Measurements from ENCODE around the gene NRXN3.

The NRXN3 gene

DNA sequence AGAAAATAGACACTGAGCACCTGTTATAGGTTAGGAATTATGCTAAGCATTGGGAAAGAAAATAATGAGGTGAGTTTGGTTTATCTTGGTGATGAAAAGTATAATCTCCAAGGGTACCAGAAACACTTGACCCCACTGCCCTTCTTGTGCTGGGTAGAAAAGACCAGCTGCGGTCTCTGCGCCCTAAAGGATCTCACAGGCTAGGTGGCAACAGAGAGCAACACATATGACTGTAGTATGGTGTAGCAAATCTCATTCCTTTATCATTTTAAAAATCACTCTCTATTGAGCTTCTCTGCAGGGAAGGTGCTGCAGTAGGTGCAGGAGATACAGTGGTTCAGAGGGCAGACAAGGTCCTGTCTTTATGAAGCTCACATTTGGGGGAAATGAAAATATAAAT is 26.1 kb downstream of the NRXN3 start:
- TF ChIP-seq, protein P1, sequence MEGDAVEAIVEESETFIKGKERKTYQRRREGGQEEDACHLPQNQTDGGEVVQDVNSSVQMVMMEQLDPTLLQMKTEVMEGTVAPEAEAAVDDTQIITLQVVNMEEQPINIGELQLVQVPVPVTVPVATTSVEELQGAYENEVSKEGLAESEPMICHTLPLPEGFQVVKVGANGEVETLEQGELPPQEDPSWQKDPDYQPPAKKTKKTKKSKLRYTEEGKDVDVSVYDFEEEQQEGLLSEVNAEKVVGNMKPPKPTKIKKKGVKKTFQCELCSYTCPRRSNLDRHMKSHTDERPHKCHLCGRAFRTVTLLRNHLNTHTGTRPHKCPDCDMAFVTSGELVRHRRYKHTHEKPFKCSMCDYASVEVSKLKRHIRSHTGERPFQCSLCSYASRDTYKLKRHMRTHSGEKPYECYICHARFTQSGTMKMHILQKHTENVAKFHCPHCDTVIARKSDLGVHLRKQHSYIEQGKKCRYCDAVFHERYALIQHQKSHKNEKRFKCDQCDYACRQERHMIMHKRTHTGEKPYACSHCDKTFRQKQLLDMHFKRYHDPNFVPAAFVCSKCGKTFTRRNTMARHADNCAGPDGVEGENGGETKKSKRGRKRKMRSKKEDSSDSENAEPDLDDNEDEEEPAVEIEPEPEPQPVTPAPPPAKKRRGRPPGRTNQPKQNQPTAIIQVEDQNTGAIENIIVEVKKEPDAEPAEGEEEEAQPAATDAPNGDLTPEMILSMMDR (IDR thresholded peaks at IDR 0.05; ENCODE audit: extremely low read depth, insufficient read depth, missing control alignments): no peak
- in situ Hi-C loops (cut with MboI; ENCODE audit: low pct_unique_long_range_greater_than_20kb, low sequenced_read_pairs, unreplicated experiment): no loop called here
- no peak for DNase-seq (ENCODE audit: low spot score)

DNA sequence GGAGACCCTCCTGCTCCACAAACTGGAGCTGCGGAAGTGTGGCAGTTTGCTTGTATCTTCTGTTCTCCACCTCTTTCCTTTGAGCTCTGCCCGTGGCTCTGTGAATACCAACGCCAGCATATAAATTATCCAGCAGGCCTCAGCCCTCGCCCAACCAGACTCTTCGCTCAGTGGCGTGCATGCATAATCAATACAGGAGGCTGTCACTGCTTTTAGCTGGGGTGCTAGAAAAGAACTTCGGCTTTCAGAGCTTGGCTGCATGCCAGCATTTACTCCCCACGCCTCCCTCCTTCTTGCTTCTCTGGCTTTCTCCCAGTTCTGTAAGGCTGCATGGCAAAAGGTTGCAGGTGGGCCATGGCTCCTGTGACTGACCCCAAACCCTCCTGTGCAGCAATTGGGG is 26.9 kb downstream of the NRXN3 start:
- in situ Hi-C loops (cut with MboI; ENCODE audit: low pct_unique_long_range_greater_than_20kb, low sequenced_read_pairs, unreplicated experiment): no loop called here
- DNase-seq (ENCODE audit: low spot score): no peak

DNA sequence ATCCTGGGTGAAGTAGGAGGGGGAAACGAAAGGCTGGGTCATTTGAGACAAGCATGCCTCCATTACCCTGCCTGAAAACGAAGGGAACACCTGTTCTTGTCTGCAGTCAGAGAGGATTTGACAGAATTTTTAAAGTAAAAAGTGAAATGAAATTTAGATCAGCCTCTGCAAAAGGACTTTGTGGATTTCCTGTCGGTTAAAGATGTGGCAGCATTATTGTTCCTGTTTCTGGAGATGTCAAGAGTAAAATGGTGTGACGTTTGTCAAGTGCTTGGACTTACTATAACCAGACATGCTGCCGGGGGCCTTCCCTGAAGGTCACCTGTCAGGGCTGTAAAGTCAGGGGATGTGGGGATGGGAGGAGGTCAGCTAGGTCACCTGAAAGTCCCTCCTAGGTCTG is 32.0 kb downstream of the NRXN3 start:
- DNase-seq (ENCODE audit: low spot score): no peak
- in situ Hi-C loops (cut with MboI; ENCODE audit: low pct_unique_long_range_greater_than_20kb, low sequenced_read_pairs, unreplicated experiment): no loop called here
- TF ChIP-seq, protein P1 (IDR thresholded peaks at IDR 0.05; ENCODE audit: extremely low read depth, insufficient read depth, missing control alignments): no peak

More for the DNA sequence above, 26.9 kb downstream of the NRXN3 start:
- TF ChIP-seq, protein P1 (IDR thresholded peaks at IDR 0.05; ENCODE audit: extremely low read depth, insufficient read depth, missing control alignments): no peak

DNA sequence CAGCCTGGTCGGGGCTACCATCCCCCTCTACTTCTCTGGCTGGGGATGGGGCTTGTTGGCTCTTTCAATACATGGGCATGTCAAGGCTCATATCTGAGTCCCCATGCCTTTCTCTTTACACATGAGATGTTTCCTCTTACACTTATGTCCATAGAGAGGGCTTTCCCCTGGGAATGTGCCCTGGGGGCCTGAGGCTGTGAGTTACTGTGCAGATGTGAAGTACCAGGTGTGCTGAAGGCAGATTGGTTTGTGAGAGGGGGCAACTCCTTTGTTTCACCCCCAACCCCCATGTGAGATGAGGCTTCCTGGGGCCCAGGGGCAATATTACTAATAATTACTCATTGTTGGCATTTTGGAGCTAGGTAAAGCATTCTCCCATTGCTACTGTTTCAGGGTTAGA is 32.8 kb downstream of the NRXN3 start:
- DNase-seq (ENCODE audit: low spot score): no peak

DNA sequence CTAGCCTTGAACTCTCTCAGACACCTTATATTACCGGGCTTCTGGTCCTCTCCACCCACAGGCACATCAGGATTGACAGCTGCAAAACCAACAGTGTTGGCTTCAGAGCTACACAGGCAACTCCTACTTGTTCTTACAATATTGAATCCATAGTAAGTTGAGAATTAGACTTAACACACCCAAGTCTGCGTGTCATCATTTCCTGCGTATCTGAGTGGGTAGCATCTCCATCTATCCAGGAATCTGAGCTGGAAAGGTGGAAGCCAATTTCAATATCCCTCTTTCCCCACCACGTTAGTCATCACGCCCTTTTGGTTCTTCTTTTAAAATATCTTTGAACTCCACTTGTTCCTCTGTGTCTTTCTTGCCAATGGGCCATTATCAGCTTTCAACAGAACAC is 37.2 kb downstream of the NRXN3 start:
- TF ChIP-seq, protein P1 (IDR thresholded peaks at IDR 0.05; ENCODE audit: extremely low read depth, insufficient read depth, missing control alignments): no peak
- in situ Hi-C loops (cut with MboI; ENCODE audit: low pct_unique_long_range_greater_than_20kb, low sequenced_read_pairs, unreplicated experiment): no loop called here

More for the DNA sequence above, 32.8 kb downstream of the NRXN3 start:
- in situ Hi-C loops (cut with MboI; ENCODE audit: low pct_unique_long_range_greater_than_20kb, low sequenced_read_pairs, unreplicated experiment): no loop called here
- TF ChIP-seq, protein P1 (IDR thresholded peaks at IDR 0.05; ENCODE audit: extremely low read depth, insufficient read depth, missing control alignments): no peak

DNA sequence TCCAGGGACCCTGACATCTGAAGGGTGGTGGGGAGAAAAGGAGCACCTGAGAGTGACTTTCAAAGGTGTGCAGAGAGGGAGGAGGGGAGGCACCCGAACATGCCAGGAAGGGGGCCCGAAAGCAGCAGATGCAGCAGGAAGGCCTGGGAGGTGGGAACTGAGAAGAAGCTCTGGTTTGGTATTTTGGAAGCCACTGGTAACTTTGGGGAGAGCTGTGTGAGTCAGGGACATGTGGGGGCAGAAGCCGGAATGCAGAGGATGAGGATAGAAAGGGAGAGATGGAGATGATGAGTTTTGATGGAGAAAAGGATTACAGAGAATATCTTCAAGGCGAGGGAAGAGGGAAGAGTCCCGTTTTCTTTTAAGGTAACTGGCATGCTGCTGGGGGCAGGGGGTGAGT is 50.1 kb downstream of the NRXN3 start:
- DNase-seq (ENCODE audit: low spot score): no peak
- TF ChIP-seq, protein P1 (IDR thresholded peaks at IDR 0.05; ENCODE audit: extremely low read depth, insufficient read depth, missing control alignments): no peak
- in situ Hi-C loops (cut with MboI; ENCODE audit: low pct_unique_long_range_greater_than_20kb, low sequenced_read_pairs, unreplicated experiment): no loop called here

More for the DNA sequence above, 37.2 kb downstream of the NRXN3 start:
- DNase-seq (ENCODE audit: low spot score): no peak

DNA sequence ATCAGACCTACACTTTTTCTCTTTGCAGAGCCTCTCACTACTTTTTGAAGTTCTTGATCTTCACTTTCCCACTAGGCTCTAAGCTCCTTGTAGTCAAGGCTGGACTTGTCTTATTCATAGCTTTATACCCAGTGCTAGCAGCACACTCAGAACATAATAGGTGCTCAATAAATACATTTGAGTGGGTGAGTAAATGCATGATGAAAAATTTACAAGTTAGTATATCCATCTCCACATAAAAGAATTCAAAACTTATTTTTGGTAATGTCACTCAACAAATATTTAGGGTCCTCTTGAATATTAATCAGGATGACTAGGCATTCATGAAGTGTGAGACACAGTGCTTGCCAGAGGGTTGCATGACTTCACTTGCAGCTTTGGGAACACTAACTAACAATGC is 52.6 kb downstream of the NRXN3 start:
- DNase-seq (ENCODE audit: low spot score): no peak
- in situ Hi-C loops (cut with MboI; ENCODE audit: low pct_unique_long_range_greater_than_20kb, low sequenced_read_pairs, unreplicated experiment): no loop called here
- TF ChIP-seq, protein P1 (IDR thresholded peaks at IDR 0.05; ENCODE audit: extremely low read depth, insufficient read depth, missing control alignments): no peak
